SU-DHL-6 (cell line): Measurements from ENCODE around the gene C20orf144.

Experiments used
- H2AFZ ChIP-seq: fragments of 200-600 bp; sonication (generic); 2 replicates; pipeline ENCODE4 v1.6.1; 2014; ENCODE audit warnings: low read depth, mild to moderate bottlenecking, moderate library complexity, mixed read lengths, antibody characterized with exemption, low read length; ENCODE audit not compliant: severe bottlenecking
- H3F3A ChIP-seq: fragments of 200-600 bp; shearing (Covaris generic); 2 replicates; pipeline ENCODE4 v1.6.0; 2016; ENCODE audit warnings: antibody characterized with exemption, mild to moderate bottlenecking; ENCODE audit not compliant: insufficient read depth
- H3K27ac ChIP-seq: fragments of 200-600 bp; sonication (generic); 2 replicates; pipeline ENCODE4 v1.5.1; 2016; ENCODE audit warnings: low read depth, mild to moderate bottlenecking, low read length, moderate library complexity, mixed read lengths
- H3K27me3 ChIP-seq: fragments of 200-600 bp; sonication (generic), shearing (Covaris generic); 2 replicates; pipeline ENCODE4 v1.6.0; 2014; ENCODE audit warnings: mild to moderate bottlenecking, low read length
- H3K36me3 ChIP-seq: fragments of 200-600 bp; sonication (generic); 2 replicates; pipeline ENCODE4 v1.6.1; 2014; ENCODE audit warnings: mild to moderate bottlenecking, low read length, mixed read lengths
- H3K4me2 ChIP-seq: fragments of 300-600, 200-600 bp; shearing (Covaris generic), sonication (generic); 2 replicates; pipeline ENCODE4 v1.6.0; 2014; ENCODE audit warnings: low read length, low read depth, mild to moderate bottlenecking; ENCODE audit not compliant: poor library complexity, severe bottlenecking
- H3K4me3 ChIP-seq: fragments of 200-600 bp; sonication (generic); 2 replicates; pipeline ENCODE4 v1.5.1; 2014; ENCODE audit warnings: antibody characterized with exemption, low read length, mild to moderate bottlenecking, mixed read lengths; ENCODE audit not compliant: insufficient read depth, poor library complexity, severe bottlenecking
- H3K79me2 ChIP-seq: fragments of 200-600 bp; sonication (generic); 2 replicates; pipeline ENCODE4 v1.6.1; 2014; ENCODE audit warnings: mild to moderate bottlenecking, low read length, moderate library complexity; ENCODE audit not compliant: insufficient read depth
- H3K9ac ChIP-seq: fragments of 200-600 bp; sonication (generic); 2 replicates; pipeline ENCODE4 v1.7.0; 2014; ENCODE audit warnings: mild to moderate bottlenecking, low read length
- H3K9me2 ChIP-seq: fragments of 200-600 bp; sonication (generic); replicated peaks from 2 replicates; pipeline ENCODE4 v1.6.1; 2014; ENCODE audit warnings: low read length; ENCODE audit not compliant: insufficient read depth
- H3K9me3 ChIP-seq: fragments of 200-600 bp; sonication (generic); 2 replicates; pipeline ENCODE4 v1.6.1; 2014; ENCODE audit warnings: low read length, mixed read lengths; ENCODE audit not compliant: insufficient read depth
- H4K20me1 ChIP-seq: fragments of 200-600 bp; sonication (generic); 2 replicates; pipeline ENCODE4 v1.6.1; 2014; ENCODE audit warnings: low read depth, mild to moderate bottlenecking, antibody characterized with exemption, low read length, moderate library complexity, mixed read lengths
- CTCF ChIP-seq: fragments of 200-600 bp; sonication (generic); IDR thresholded peaks from one replicate; pipeline ENCODE4 v1.5.1; 2017; ENCODE audit warnings: antibody characterized with exemption, mild to moderate bottlenecking, low read length, moderate library complexity; ENCODE audit not compliant: insufficient read depth, poor library complexity, severe bottlenecking
- EZH2phosphoT487 ChIP-seq: fragments of 200-600 bp; sonication (generic), shearing (Covaris generic); conservative IDR thresholded peaks from 2 replicates; pipeline ENCODE4 v1.6.1; 2018; ENCODE audit warnings: mild to moderate bottlenecking, antibody characterized with exemption, low read length, moderate library complexity, mixed read lengths

The C20orf144 gene

GRCh38 chr20:33676652-33677645, 14.8 kb downstream of the C20orf144 start:
- Histone ChIP-seq H4K20me1 (no peaks in the 10 kb centered on the region), H3K79me2 (peaks cover 40% of the 10 kb centered on the region), H3K4me2 (no peak overlapping the region), H3K9me2 (no peaks in the 10 kb centered on the region), H3K27me3 (no peaks in the 10 kb centered on the region), H3K36me3 (0 out of 2 replicates have a peak, but pooled peaks cover 10% of the 10 kb centered on the region), H3K9ac (no peak overlapping the region), H2AFZ (no peak overlapping the region), H3F3A (peaks cover 49% of the 10 kb centered on the region), H3K27ac (no peak overlapping the region), H3K4me3 (no peak overlapping the region), H3K9me3 (no peaks in the 10 kb centered on the region)
- TF ChIP-seq EZH2phosphoT487, result no peak
- TF ChIP-seq CTCF, result no peak

- Histone ChIP-seq H4K20me1 (no peaks in the 10 kb centered on the region), H3K9me2 (no peaks in the 10 kb centered on the region), H3K79me2 (peaks cover 40% of the 10 kb centered on the region), H3K27me3 (no peaks in the 10 kb centered on the region), H3K9me3 (no peaks in the 10 kb centered on the region), H3K27ac (peak overlapping the region; percentile 94), H2AFZ (no peak overlapping the region), H3K36me3 (0 out of 2 replicates have a peak, but pooled peaks cover 10% of the 10 kb centered on the region), H3K4me3 (no peak overlapping the region), H3K9ac (peak overlapping the region; percentile 52; the same call in 1 of the 2 replicates), H3K4me2 (no peak overlapping the region), H3F3A (peaks cover 60% of the 10 kb centered on the region)
- TF ChIP-seq EZH2phosphoT487, result no peak
- TF ChIP-seq CTCF, result no peak
Observed at GRCh38 chr20:33677991-33678702, 16.0 kb downstream of the C20orf144 start.

GRCh38 chr20:33679758-33680485, 17.8 kb downstream of the C20orf144 start:
- peak overlapping the region; percentile 61 for H3K4me2 ChIP-seq
- H3K9ac ChIP-seq, result peak overlapping the region; percentile 52
- H2AFZ ChIP-seq, result no peak overlapping the region
- H3K36me3 ChIP-seq, result 0 out of 2 replicates have a peak, but pooled peaks cover 10% of the 10 kb centered on the region
- H3K27me3 ChIP-seq, result no peaks in the 10 kb centered on the region
- H3K4me3 ChIP-seq, result no peak overlapping the region
- H3K27ac ChIP-seq, result peak overlapping the region; percentile 94
- H3F3A ChIP-seq, result peaks cover 70% of the 10 kb centered on the region
- H4K20me1 ChIP-seq, result no peaks in the 10 kb centered on the region
- H3K9me2 ChIP-seq, result no peaks in the 10 kb centered on the region
- H3K79me2 ChIP-seq, result peaks cover 48% of the 10 kb centered on the region
- TF ChIP-seq CTCF (no peak), EZH2phosphoT487 (no peak)
- no peaks in the 10 kb centered on the region for H3K9me3 ChIP-seq
